ENCODE results near the gene DNAJB6. TPM values are rescaled to one million over a fixed set of nuclear protein-coding genes. Genes with fewer than 3 reads are reported as not detected.

The DNAJB6 gene
- total and polyA plus RNA-seq, 7 donors, result 71.5 to 145 (median 120) TPM

DNA sequence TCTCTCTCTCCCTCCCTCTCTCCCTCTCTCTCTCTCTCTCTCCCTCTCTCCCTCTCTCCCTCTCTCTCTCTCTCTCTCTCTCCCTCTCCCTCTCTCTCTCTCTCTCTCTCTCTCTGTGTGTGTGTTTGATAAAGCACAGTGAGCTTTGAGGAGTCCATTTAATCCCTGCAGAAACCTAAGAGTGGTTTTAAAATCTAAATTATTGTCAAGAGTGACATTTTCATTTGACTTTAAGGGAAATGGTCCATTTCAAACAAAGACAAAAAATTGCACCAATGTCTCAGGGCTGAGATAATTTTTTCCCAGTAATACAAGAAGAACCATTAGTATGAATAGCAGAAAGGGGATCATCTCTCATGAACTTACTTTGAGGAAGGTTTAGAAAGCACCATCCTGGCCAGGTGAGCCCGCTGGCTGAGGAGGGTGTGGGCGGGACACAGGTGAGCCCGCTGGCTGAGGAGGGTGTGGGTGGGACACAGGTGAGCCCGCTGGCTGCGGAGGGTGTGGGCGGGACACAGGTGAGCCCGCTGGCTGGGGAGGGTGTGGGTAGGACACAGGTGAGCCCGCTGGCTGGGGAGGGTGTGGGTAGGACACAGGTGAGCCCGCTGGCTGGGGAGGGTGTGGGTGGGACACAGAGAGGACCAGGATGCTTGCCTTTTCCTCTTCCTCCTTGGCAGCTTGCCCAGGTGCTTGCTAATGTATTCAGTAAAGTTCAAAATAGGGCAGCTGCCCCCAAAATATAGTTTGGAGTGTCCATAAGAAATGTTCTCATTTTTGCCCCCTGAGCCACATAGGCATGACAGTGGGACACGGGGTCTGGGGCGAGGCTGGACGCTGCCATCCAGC, 125.0 kb downstream of the DNAJB6 start:
- no peak overlapping the region for H3K4me3 ChIP-seq
- H3K27me3 ChIP-seq, result peaks cover 7 to 30% (median 19%) of the 10 kb centered on the region in 3 donors
- intact Hi-C loops (cut with DNase I), result no loop called here
- H3K4me1 ChIP-seq, result peaks cover 0 to 14% (median 5%) of the 10 kb centered on the region in 4 donors
- DNase-seq, result no peak
- WGBS, 2 donors, result 18 to 52% methylated on average over 11 to 12 of the region's 12 CpGs
- no peaks in the 10 kb centered on the region for H3K9me3 ChIP-seq
- TF ChIP-seq, protein P1, sequence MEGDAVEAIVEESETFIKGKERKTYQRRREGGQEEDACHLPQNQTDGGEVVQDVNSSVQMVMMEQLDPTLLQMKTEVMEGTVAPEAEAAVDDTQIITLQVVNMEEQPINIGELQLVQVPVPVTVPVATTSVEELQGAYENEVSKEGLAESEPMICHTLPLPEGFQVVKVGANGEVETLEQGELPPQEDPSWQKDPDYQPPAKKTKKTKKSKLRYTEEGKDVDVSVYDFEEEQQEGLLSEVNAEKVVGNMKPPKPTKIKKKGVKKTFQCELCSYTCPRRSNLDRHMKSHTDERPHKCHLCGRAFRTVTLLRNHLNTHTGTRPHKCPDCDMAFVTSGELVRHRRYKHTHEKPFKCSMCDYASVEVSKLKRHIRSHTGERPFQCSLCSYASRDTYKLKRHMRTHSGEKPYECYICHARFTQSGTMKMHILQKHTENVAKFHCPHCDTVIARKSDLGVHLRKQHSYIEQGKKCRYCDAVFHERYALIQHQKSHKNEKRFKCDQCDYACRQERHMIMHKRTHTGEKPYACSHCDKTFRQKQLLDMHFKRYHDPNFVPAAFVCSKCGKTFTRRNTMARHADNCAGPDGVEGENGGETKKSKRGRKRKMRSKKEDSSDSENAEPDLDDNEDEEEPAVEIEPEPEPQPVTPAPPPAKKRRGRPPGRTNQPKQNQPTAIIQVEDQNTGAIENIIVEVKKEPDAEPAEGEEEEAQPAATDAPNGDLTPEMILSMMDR (IDR thresholded peaks at IDR 0.05), result no peak
- TF ChIP-seq EP300 (IDR thresholded peaks at IDR 0.05), result no peak
- no peak for TF ChIP-seq POLR2AphosphoS5 (IDR thresholded peaks at IDR 0.05)
- TF ChIP-seq POLR2A (IDR thresholded peaks at IDR 0.05), result no peak
- no peak overlapping the region for H3K27ac ChIP-seq
- no peaks in the 10 kb centered on the region for H3K36me3 ChIP-seq

DNA sequence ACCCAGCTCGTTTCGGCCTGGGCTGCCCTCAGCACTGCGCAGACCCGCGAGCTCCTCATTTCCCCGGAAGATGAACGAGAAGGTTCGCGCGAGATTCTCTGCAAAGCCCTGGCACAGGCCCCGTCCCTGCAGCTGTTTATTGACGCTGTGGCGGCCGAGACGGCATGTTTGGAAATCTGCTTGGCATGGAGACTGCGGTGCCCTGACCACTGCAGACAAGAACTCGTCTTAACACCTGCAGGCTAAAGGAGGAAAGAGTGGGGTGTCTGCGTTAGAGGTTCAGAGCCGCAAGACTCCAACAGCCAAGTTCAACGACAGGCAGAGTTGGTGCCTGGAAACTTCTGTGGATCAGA, 125.6 kb downstream of the DNAJB6 start:
- intact Hi-C loops (cut with DNase I), result no loop called here
- Histone ChIP-seq H3K27ac (no peak overlapping the region), H3K4me3 (no peak overlapping the region), H3K36me3 (no peaks in the 10 kb centered on the region), H3K27me3 (peaks cover 7 to 36% (median 22%) of the 10 kb centered on the region in 3 donors), H3K9me3 (no peaks in the 10 kb centered on the region), H3K4me1 (peaks cover 0 to 14% (median 5%) of the 10 kb centered on the region in 4 donors)
- DNase-seq, result no peak
- 38 to 83% methylated on average over 20 of the region's 20 CpGs for WGBS, 2 donors
- no peak for TF ChIP-seq POLR2AphosphoS5 (IDR thresholded peaks at IDR 0.05)

DNA sequence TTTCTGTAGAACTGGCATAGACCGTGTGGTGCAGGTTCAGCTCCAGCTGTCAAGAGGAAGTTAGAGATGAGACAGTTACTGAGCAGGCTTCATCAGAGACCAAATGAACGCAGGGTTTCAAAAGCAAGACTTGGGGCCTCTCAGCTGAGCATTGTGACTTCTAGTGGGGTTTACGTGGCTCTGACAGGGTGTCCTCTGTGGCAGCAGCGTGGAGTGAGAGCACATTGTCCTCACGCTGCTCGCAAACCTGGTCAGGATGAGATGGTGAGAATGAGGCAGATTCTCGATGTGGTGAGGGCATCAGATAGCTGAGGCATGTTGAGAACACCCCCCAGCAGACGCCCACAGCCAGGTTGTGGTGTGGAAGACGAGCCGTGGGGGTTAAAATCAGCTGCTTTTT, 126.0 kb downstream of the DNAJB6 start:
- WGBS, 2 donors, result 68 to 71% methylated on average over 10 of the region's 10 CpGs
- Histone ChIP-seq H3K4me1 (peaks cover 0 to 14% (median 5%) of the 10 kb centered on the region in 4 donors), H3K36me3 (no peaks in the 10 kb centered on the region), H3K27ac (no peak overlapping the region), H3K27me3 (peaks cover 7 to 40% (median 25%) of the 10 kb centered on the region in 3 donors), H3K4me3 (no peak overlapping the region), H3K9me3 (no peaks in the 10 kb centered on the region)
- no peak for DNase-seq
- intact Hi-C loops (cut with DNase I), result no loop called here
- TF ChIP-seq, protein P1 (IDR thresholded peaks at IDR 0.05), result no peak
- TF ChIP-seq POLR2A (IDR thresholded peaks at IDR 0.05), result no peak
- no peak for TF ChIP-seq EP300 (IDR thresholded peaks at IDR 0.05)
- no peak for TF ChIP-seq POLR2AphosphoS5 (IDR thresholded peaks at IDR 0.05)

DNA sequence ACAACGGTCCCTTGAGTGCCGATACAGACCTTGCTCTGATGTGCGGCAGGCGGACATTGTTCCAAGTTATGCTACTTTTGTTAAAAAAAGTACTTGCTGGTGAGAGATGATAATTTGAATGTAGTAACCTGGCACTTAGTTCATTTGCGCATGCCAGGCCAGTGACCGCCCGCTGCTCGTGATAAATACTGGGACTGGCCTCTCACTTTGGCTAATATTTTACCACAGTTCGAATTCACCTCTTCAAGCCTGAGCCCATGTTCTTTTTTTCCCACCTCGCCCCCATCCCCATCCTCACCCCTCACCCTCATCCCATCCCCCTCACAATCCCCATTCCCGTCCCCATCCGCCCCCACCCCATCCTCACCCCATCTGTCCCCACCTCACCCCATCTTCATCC, 126.4 kb downstream of the DNAJB6 start:
- Histone ChIP-seq H3K4me1 (peaks cover 0 to 14% (median 5%) of the 10 kb centered on the region in 4 donors), H3K27me3 (peaks cover 7 to 42% (median 25%) of the 10 kb centered on the region in 3 donors), H3K9me3 (no peaks in the 10 kb centered on the region), H3K27ac (no peak overlapping the region), H3K4me3 (no peak overlapping the region), H3K36me3 (no peaks in the 10 kb centered on the region)
- WGBS, 2 donors, result 71 to 76% methylated on average over 12 of the region's 12 CpGs
- TF ChIP-seq, protein P1 (IDR thresholded peaks at IDR 0.05), result no peak
- no peak for TF ChIP-seq POLR2AphosphoS5 (IDR thresholded peaks at IDR 0.05)
- no peak for TF ChIP-seq POLR2A (IDR thresholded peaks at IDR 0.05)
- no peak for TF ChIP-seq EP300 (IDR thresholded peaks at IDR 0.05)
- DNase-seq, result no peak
- intact Hi-C loops (cut with DNase I), result no loop called here

DNA sequence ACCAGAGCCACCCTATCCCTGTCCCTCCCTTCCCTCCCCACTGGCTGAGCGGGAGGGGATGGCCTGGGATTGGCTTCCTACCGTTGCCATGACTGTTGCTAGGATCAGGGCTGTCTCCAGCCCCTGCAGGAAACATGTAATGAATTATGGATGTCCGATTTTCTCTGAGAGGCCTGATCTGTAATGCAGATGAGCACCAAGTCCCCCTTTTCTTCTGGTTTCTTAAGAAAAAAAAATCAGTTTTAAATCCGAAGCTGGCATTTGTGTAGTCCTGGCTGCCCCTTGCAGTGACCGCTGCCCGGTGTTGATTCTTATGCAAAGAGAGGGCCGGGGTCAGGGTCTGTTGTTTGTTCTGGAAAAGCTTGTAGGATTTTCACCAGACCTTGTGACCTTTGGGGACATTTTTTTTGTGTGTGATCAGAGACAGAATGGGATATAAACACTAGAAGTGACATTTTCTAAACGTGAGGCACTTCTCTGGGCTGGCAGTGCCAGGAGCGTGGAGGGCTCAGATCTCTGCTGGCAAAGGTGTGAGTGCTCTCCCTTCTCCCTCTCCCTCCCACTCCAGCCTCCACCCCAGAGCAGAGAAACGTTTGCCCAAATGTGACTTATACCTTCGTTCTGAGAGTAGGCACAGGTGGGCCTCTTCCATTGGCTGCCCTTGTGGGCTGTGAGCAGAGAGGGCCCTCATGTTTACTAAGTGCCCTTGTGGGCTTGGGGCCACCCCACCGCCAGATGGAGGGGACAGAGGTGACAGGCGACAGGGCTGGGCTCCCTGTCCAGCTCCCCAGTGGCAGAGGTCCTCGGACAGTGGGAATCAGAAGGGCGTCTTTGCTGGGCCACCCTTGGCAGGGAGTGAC, 127.5 kb downstream of the DNAJB6 start:
- DNase-seq, result no peak
- peaks cover 7 to 42% (median 25%) of the 10 kb centered on the region in 3 donors for H3K27me3 ChIP-seq
- peaks cover 0 to 14% (median 5%) of the 10 kb centered on the region in 4 donors for H3K4me1 ChIP-seq
- intact Hi-C loops (cut with DNase I), result no loop called here
- no peak overlapping the region for H3K27ac ChIP-seq
- 39 to 47% methylated on average over 15 of the region's 15 CpGs for WGBS, 2 donors
- H3K4me3 ChIP-seq, result no peak overlapping the region
- H3K9me3 ChIP-seq, result no peaks in the 10 kb centered on the region
- no peaks in the 10 kb centered on the region for H3K36me3 ChIP-seq
- TF ChIP-seq POLR2AphosphoS5 (IDR thresholded peaks at IDR 0.05) (no peak), EP300 (IDR thresholded peaks at IDR 0.05) (no peak), POLR2A (IDR thresholded peaks at IDR 0.05) (no peak)
- TF ChIP-seq, protein P1 (IDR thresholded peaks at IDR 0.05), result no peak
